NK-92 treated with Interleukin-12 subunit alpha and Interleukin-12 subunit beta, amount 100 ng/mL, for 24 hours (cell line): Measurements from ENCODE around the gene G3BP1.
A peak's percentile ranks its signal among the peaks of the same experiment; 100 is the strongest.
"Not testable (repeated sequence)": the region's sequence is repeated elsewhere in the genome, so short reads cannot be mapped to it uniquely, and the experiment has no call there.

Experiments used
- DNase-seq: peaks from one replicate; lab custom pipeline; 2025; lab: John Stamatoyannopoulos, UW

G3BP1 gene

GRCh38 chr5:151798674-151799073 is 26.9 kb downstream of the G3BP1 start:
- DNase-seq, result no peak

DNA sequence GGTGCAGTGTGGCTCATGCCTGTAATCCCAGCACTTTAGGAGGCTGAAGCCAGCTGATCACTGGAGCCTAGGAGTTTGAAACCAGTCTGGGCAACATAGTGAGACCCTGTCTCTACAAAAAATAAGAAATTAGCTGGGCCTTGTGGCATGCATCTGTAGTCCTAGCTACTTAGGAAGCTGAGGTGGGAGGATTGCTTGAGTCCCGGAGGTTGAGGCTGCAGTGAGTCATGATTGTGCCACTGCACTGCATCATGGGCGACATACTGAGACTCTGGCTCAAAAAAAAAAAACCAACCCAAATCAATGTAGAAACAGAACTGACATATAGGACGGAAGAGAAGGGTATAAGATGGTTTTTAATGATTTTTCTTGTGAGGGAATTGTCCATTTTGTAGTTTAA is 27.7 kb downstream of the G3BP1 start:
- DNase-seq, result peak; percentile 8

- no peak for DNase-seq
These were observed 28.8 kb downstream of the G3BP1 start for GRCh38 chr5:151800532-151800931.

GRCh38 chr5:151805414-151806223 is 33.9 kb downstream of the G3BP1 start:
- DNase-seq, result no peak

DNA sequence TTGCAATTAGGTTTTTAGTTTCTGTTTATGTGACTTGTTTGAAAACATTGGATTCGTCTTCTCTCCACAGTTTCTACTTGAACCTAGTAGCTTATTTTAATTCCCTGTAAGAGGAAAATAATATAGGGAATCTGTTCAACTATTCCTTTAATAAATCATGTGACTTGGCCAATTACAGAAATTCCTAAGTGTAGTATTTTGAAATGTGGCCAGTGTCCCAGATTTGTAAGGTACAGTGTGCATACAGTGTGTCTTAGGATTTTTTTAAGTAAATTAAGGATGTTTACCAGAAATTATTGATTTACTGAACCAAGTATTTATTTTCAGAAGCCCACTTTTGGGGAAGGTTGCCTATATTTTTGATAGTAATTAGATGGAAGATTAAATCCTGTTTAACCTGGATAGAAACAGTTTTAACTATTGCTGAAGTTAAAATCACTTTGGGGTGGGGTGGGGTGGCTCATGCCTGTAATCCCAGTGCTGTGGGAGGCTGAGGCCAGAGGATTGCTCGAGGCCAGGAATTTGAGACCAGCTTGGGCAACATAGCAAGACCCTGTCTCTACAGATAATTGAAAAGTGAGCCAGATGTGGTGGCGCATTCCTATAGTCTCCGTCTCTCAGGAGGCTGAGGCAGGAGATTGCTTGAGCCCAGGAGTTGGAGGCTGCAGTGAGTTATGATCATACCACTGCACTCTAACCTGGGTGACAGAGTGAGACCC is 36.9 kb downstream of the G3BP1 start:
- no peak for DNase-seq

- no peak for DNase-seq
These were observed 38.7 kb downstream of the G3BP1 start for GRCh38 chr5:151810449-151810848.

- DNase-seq, result no peak
These were observed 39.1 kb downstream of the G3BP1 start for GRCh38 chr5:151810897-151811296.

DNA sequence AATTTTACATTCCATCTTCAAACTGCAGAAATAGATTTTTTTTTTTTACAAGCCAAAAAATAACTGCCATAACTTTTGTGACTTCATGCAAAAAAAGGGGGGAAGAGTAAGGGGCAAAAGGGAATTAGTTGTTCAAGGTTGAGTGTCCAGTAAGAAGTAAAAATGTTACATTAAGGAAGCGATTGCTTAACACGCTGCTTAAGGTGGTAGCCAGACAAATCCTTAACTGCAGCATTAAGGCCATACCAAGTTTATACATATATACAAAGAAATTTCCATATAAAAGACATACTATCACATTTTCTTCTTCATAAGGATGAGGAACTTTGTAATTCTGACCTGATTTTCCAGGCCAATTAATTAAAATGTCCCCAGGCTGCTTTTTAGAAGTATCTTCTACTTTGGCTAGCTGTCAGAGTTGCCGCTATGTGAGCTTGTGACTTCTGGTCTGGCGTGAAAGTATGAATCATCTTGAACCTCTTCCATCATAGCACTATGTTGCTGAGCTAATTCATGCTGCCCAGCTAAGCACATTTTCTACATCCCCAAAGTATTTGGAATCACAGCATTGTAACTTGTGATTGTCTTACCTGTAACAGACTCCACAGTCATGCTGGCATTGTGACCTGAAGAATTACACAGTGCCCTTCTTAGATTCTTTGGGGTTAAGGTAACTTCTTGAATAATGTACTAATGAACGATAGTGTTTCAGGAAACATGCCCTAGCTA is 40.0 kb downstream of the G3BP1 start:
- DNase-seq, result no peak

- no peak for DNase-seq
These were observed 41.1 kb downstream of the G3BP1 start for GRCh38 chr5:151812757-151813309.

- no peak for DNase-seq
These were observed 43.3 kb downstream of the G3BP1 start for GRCh38 chr5:151815051-151815450.

- no peak for DNase-seq
These were observed 48.1 kb downstream of the G3BP1 start for GRCh38 chr5:151819830-151820229.

DNA sequence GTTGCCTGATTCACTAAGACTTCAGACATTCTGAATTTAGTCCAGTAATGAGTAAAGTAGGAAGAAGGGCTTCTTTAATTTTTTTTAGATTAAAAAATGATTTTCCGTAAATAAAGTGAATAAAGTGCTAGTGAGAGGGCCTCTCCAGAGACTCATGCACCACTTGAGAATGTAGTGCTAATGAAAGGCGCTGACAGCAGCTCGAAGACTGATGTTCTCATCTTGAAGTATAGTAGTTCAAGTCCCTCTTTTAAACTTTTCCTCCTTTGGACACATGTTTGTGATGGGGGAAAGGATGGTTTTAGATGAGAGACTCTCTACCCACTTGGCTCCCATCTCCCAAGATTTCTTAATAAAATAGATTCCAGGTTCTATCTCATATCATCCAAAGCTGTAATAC is 48.5 kb downstream of the G3BP1 start:
- DNase-seq, result no peak

DNA sequence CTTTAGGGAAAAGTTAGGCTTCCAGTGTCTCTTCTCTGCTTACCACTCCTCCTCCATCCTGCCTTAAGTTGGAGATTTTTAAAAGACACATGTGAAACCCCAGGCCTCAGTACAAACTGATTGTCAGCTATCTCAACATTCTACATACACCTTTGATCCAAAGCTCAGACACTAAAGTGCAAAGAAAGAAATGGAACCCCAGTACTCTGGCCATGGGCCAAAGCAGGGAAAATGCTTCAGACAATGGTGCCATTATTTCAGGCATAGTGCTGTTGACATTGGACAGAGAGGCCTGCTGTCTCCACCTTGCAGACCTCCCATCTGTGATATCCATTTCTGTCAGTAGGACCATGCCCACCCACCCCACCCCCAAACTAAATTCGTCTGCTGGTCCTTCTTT is 49.1 kb downstream of the G3BP1 start:
- DNase-seq, result no peak

DNA sequence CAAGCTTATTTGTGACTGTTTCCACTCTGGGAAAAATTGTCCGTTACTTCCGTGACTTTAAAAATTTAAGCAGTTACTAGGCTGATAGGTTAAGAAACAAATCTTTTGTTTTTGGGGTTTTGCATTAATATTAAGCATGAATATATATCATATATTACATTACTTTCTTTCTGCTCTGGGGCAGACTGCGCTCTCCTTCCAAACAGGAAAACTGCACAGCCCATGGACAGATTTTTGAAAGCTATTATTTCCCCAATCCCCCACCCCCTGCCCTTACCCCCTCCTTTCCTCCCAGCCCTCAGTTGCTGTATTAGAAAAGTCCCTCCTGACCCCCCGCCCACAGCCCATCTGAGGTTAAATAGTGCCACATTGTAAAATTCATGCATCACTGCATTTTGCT is 50.4 kb downstream of the G3BP1 start:
- DNase-seq, result no peak

- DNase-seq, result peak; percentile 10
These were observed 53.7 kb downstream of the G3BP1 start for GRCh38 chr5:151825445-151825844.

GRCh38 chr5:151829370-151829769 is 57.6 kb downstream of the G3BP1 start:
- DNase-seq, result no peak

DNA sequence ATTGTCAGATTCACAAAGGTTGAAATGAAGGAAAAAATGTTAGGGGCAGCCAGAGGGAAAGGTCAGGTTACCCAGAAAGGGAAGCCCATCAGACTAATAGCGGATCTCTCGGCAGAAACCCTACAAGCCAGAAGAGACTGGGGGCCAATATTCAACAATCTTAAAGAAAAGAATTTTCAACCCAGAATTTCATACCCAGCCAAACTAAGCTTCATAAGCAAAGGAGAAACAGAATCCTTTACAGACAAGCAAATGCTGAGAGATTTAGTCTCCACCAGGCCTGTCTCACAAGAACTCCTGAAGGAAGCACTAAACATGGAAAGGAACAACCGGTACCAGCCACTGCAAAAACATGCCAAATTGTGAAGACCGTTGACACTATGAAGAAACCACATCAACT is 61.1 kb downstream of the G3BP1 start:
- DNase-seq, result not testable (repeated sequence)

GRCh38 chr5:151846765-151847164 is 75.0 kb downstream of the G3BP1 start:
- no peak for DNase-seq

- DNase-seq, result no peak
These were observed 76.1 kb downstream of the G3BP1 start for GRCh38 chr5:151847871-151848270.

DNA sequence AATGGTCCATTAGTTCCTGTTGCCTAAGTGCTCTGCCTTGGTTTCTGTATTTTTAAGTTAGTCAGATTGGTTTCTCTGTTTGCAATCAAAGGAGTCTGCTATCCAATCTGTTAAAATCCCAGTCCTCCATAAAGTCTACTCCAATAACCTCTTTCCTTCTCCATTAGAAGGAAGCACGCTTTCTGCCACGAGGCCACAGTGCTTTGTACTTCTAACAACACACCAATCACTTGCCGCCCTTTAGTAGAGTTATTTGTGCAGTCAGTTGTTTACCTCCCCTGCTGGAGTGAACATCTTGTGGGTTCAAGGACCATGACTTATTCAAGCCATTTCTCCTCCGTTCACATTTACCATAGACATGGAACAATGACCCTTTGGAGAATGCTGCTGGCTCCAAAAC is 83.9 kb downstream of the G3BP1 start:
- DNase-seq, result no peak

- DNase-seq, result no peak
These were observed 85.1 kb downstream of the G3BP1 start for GRCh38 chr5:151856861-151857260.

DNA sequence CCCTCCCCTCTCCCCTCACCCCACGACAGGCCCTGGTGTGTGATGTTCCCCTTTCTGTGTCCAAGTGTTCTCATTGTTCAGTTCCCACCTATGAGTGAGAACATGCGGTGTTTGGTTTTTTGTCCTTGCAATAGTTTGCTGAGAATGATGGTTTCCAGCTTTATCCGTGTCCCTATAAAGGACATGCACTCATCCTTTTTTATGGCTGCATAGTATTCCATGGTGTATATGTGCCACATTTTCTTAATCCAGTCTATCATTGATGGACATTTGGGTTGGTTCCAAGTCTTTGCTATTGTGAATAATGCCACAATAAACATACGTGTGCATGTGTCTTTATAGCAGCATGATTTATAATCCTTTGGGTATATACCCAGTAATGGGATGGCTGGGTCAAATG is 89.1 kb downstream of the G3BP1 start:
- DNase-seq, result not testable (repeated sequence)
